Mesenteric fat pad (tissue), 1 donor: ENCODE results near the gene MAN1A1. TPM values are rescaled to one million over a fixed set of nuclear protein-coding genes. Genes with fewer than 3 reads are reported as not detected.

Source experiments
- DNase-seq: peaks from one replicate; pipeline ENCODE4 v3.0.0-alpha.2; 2020; ENCODE audit warnings: low spot score
- total RNA-seq: library from RNA; stranded (reverse); fragmentation: NEBNext Ultra II Directional; extraction: Animal tissue kit (Norgen Biotek cat#: 25700); gene quantifications from one replicate; pipeline ENCODE4 v1.2.1, GENCODE V29; 2021
- donor health status: DM: yes; HTN: yes; CAD: no.

MAN1A1 gene
- total RNA-seq, 1 donor from 2014 or later, result 147 TPM

- no peak for DNase-seq
Measured at GRCh38 chr6:119273272-119274196, 76.0 kb downstream of the MAN1A1 start.

- no peak for DNase-seq
Measured at GRCh38 chr6:119270545-119270944, 79.0 kb downstream of the MAN1A1 start.

- DNase-seq, result no peak
Measured at GRCh38 chr6:119269266-119270103, 80.1 kb downstream of the MAN1A1 start.

GRCh38 chr6:119267126-119267905 is 82.2 kb downstream of the MAN1A1 start:
- no peak for DNase-seq

GRCh38 chr6:119264854-119265397 is 84.6 kb downstream of the MAN1A1 start:
- no peak for DNase-seq

GRCh38 chr6:119262612-119263011 is 86.9 kb downstream of the MAN1A1 start:
- no peak for DNase-seq

- no peak for DNase-seq
Measured at GRCh38 chr6:119261944-119262284, 87.6 kb downstream of the MAN1A1 start.

GRCh38 chr6:119259027-119259426 is 90.5 kb downstream of the MAN1A1 start:
- DNase-seq, result no peak

- DNase-seq, result no peak
Measured at GRCh38 chr6:119257726-119258125, 91.8 kb downstream of the MAN1A1 start.

- no peak for DNase-seq
Measured at GRCh38 chr6:119256978-119257462, 92.5 kb downstream of the MAN1A1 start.

GRCh38 chr6:119256392-119256791 is 93.2 kb downstream of the MAN1A1 start:
- DNase-seq, result no peak

GRCh38 chr6:119255492-119255891 is 94.1 kb downstream of the MAN1A1 start:
- DNase-seq, result no peak

GRCh38 chr6:119250036-119250435 is 99.5 kb downstream of the MAN1A1 start:
- DNase-seq, result no peak

GRCh38 chr6:119249319-119249718 is 100.2 kb downstream of the MAN1A1 start:
- no peak for DNase-seq

GRCh38 chr6:119247504-119247903 is 102.1 kb downstream of the MAN1A1 start:
- DNase-seq, result no peak

GRCh38 chr6:119243657-119244056 is 105.9 kb downstream of the MAN1A1 start:
- no peak for DNase-seq

- no peak for DNase-seq
Measured at GRCh38 chr6:119243037-119243436, 106.5 kb downstream of the MAN1A1 start.

GRCh38 chr6:119241540-119242309 is 107.8 kb downstream of the MAN1A1 start:
- DNase-seq, result no peak

GRCh38 chr6:119241111-119241465 is 108.5 kb downstream of the MAN1A1 start:
- DNase-seq, result no peak
